ENCODE results near the gene ITGB7.

ITGB7 gene

GRCh38 chr12:53230108-53230845 lies 23.2 kb upstream of the ITGB7 start:
- DNase-seq (no peak), ATAC-seq (no peak)

GRCh38 chr12:53229454-53229853 lies 22.4 kb upstream of the ITGB7 start:
- DNase-seq (no peak), ATAC-seq (no peak)

- ATAC-seq (no peak), DNase-seq (no peak)
These were observed 20.8 kb upstream of the ITGB7 start for GRCh38 chr12:53227836-53228235.

- no peak for ATAC-seq
- DNase-seq, result no peak
These were observed 20.3 kb upstream of the ITGB7 start for GRCh38 chr12:53227341-53227740.

- ATAC-seq (no peak), DNase-seq (no peak)
These were observed 19.8 kb upstream of the ITGB7 start for GRCh38 chr12:53226815-53227214.

GRCh38 chr12:53225635-53226424 lies 18.8 kb upstream of the ITGB7 start:
- no peak for DNase-seq
- ATAC-seq, result no peak

- no peak for ATAC-seq
- no peak for DNase-seq
These were observed 18.0 kb upstream of the ITGB7 start for GRCh38 chr12:53224897-53225634.

GRCh38 chr12:53224061-53224896 lies 17.2 kb upstream of the ITGB7 start:
- DNase-seq (no peak), ATAC-seq (no peak)

GRCh38 chr12:53223389-53224060 lies 16.5 kb upstream of the ITGB7 start:
- DNase-seq (no peak), ATAC-seq (no peak)

GRCh38 chr12:53222806-53223261 lies 15.8 kb upstream of the ITGB7 start:
- DNase-seq (no peak), ATAC-seq (no peak)

GRCh38 chr12:53222170-53222721 lies 15.2 kb upstream of the ITGB7 start:
- ATAC-seq (no peak), DNase-seq (no peak)

GRCh38 chr12:53221203-53222080 lies 14.4 kb upstream of the ITGB7 start:
- no peak for ATAC-seq

GRCh38 chr12:53220694-53221202 lies 13.7 kb upstream of the ITGB7 start:
- DNase-seq (peak; percentile 88), ATAC-seq (peak; percentile 64)

More at GRCh38 chr12:53221203-53222080, 14.4 kb upstream of the ITGB7 start:
- peak; percentile 70 for DNase-seq

GRCh38 chr12:53219956-53220693 lies 13.1 kb upstream of the ITGB7 start:
- peak; percentile 82 for DNase-seq
- ATAC-seq, result peak; percentile 24

- DNase-seq (peak; percentile 79), ATAC-seq (peak; percentile 47)
These were observed 12.4 kb upstream of the ITGB7 start for GRCh38 chr12:53219292-53219955.

GRCh38 chr12:53218551-53219291 lies 11.7 kb upstream of the ITGB7 start:
- ATAC-seq (no peak), DNase-seq (no peak)

GRCh38 chr12:53217931-53218307 lies 10.9 kb upstream of the ITGB7 start:
- ATAC-seq, result no peak
- DNase-seq, result no peak
